Heart left ventricle (tissue), 13 donors: ENCODE data around the gene NTN4.

Experiments
- POLR2A ChIP-seq, 2 donors: fragments of 450-650 bp; IDR thresholded peaks; one replicate each; pipeline ENCODE4 v1.6.1; 2017; ENCODE audit warnings: antibody characterized with exemption in 2 of 2, mild to moderate bottlenecking in 2 of 2, moderate library complexity in 2 of 2
- TF ChIP-seq, protein P1 (sequence below), 12 donors: fragments of 200-600 bp; sonication (generic) in 4 of 12; IDR thresholded peaks; one replicate each; pipeline versions ENCODE4 v1.5.0 to v1.8.0; 2018 to 2022; ENCODE audit warnings: antibody characterized with exemption in 12 of 12, mild to moderate bottlenecking in 5 of 12
- donor health status: ischemic (EF 13 %, LVEDD 7.1; RV severe dilation, severe dysfunction).
- donor health status: DM: no; HTN: yes; CAD: no.
- donor health status: DM: no; HTN: no; CAD: no.
- donor health status: ischemic (EF 25% LVEDD 6.9; RV normal size, moderate dysfunction).
- donor health status: ischemic (EF 25% LVEDD 5.7; RV mildly dilated, moderate dysfunction).
- donor health status: ischemic (EF 35%, LVEDD 5.7; RV mildly dilated, moderate dysfunction).
- donor health status: nonischemic (EF 11% LVEDD 7.7; RV severe dilation, severe dysfunction).
- donor health status: DM: yes; HTN: yes; CAD: no.
- donor health status: PGD.
- donor health status: ischemic (EF 29% LVEDD 5.4; RV normal size, mild dysfunction).
- donor health status: nonischemic (EF 23%, LVEDD 6.1; RV moderate dilation, normal function).

DNA sequence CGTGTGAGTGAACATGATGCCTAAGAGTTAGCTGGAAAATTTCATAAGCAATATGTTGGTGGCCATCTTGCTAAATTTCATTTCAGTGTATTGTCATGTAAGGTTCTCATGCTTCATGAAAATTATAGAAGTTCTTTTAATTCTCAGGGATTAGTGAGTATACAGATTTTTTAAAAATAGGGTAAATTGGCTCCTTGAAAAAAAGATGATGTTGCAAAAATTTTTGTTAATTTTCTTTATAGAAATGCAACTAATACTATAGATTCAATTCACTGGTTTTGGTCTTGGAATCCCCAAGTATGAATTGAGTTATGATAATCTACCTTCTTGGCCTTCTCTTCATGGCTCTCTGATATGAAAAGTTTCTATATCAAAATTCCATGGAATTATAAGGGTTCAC is 75.4 kb downstream of the NTN4 start:
- TF ChIP-seq, protein P1, sequence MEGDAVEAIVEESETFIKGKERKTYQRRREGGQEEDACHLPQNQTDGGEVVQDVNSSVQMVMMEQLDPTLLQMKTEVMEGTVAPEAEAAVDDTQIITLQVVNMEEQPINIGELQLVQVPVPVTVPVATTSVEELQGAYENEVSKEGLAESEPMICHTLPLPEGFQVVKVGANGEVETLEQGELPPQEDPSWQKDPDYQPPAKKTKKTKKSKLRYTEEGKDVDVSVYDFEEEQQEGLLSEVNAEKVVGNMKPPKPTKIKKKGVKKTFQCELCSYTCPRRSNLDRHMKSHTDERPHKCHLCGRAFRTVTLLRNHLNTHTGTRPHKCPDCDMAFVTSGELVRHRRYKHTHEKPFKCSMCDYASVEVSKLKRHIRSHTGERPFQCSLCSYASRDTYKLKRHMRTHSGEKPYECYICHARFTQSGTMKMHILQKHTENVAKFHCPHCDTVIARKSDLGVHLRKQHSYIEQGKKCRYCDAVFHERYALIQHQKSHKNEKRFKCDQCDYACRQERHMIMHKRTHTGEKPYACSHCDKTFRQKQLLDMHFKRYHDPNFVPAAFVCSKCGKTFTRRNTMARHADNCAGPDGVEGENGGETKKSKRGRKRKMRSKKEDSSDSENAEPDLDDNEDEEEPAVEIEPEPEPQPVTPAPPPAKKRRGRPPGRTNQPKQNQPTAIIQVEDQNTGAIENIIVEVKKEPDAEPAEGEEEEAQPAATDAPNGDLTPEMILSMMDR (IDR thresholded peaks at IDR 0.05), result no peak
- TF ChIP-seq POLR2A (IDR thresholded peaks at IDR 0.05), result no peak
